Lower lobe of right lung (tissue), 2 donors: ENCODE results near the gene EQTN. TPM values are rescaled to one million over a fixed set of nuclear protein-coding genes. Genes with fewer than 3 reads are reported as not detected.

Source experiments
- ATAC-seq, 2 donors: fragments of 200-7000 bp; cut with Tn5 transposase; one replicate each; pipeline ENCODE4 v1.9.1; 2020 to 2022; ENCODE audit warnings: mild to moderate bottlenecking in 2 of 2, moderate library complexity in 2 of 2
- DNase-seq: peaks from one replicate; pipeline ENCODE4 v3.0.0-alpha.2; 2020
- H3K27ac ChIP-seq: fragments of 200-600 bp; one replicate; pipeline ENCODE4 v1.8.0; 2022
- H3K27me3 ChIP-seq: fragments of 200-600 bp; one replicate; pipeline ENCODE4 v1.8.0; 2022; ENCODE audit warnings: low read depth
- H3K36me3 ChIP-seq: fragments of 200-600 bp; one replicate; pipeline ENCODE4 v1.8.0; 2022; ENCODE audit warnings: mild to moderate bottlenecking
- H3K4me1 ChIP-seq: fragments of 200-600 bp; one replicate; pipeline ENCODE4 v1.8.0; 2022
- H3K4me3 ChIP-seq: fragments of 200-600 bp; one replicate; pipeline ENCODE4 v1.8.0; 2022; ENCODE audit warnings: mild to moderate bottlenecking
- H3K9me3 ChIP-seq: fragments of 200-600 bp; one replicate; pipeline ENCODE4 v1.8.0; 2022
- CTCF ChIP-seq: fragments of 200-600 bp; IDR thresholded peaks from one replicate; pipeline ENCODE4 v1.8.0; 2022; ENCODE audit warnings: antibody characterized with exemption, mild to moderate bottlenecking
- intact Hi-C: fragments of 100-400 bp; cut with DNase I; formaldehyde crosslinking; loops from one replicate; pipeline ENCODE4 v1.11.0; 2022
- total RNA-seq: library from RNA; stranded (reverse); fragmentation: NEBNext Ultra II Directional; extraction: Animal tissue kit (Norgen Biotek cat#: 25700); gene quantifications from one replicate; pipeline ENCODE4 v1.2.1, GENCODE V29; 2021
- donor health status: DM: no; HTN: yes; CAD: no; lungs with severe emphysema.

Gene EQTN
- total RNA-seq, 1 donor from 2014 or later: not detected

GRCh38 chr9:27336126-27336525, 39.2 kb upstream of the EQTN start:
- Histone ChIP-seq H3K4me3 (no peak overlapping the region), H3K4me1 (peaks cover 59% of the 10 kb centered on the region), H3K9me3 (no peaks in the 10 kb centered on the region), H3K27me3 (no peaks in the 10 kb centered on the region), H3K36me3 (no peaks in the 10 kb centered on the region), H3K27ac (peak overlapping the region; percentile 78)
- intact Hi-C loops: no loop called here
- TF ChIP-seq CTCF: no peak
- DNase-seq (no peak), ATAC-seq (no peak)

GRCh38 chr9:27335075-27335474, 38.1 kb upstream of the EQTN start:
- no peak overlapping the region for H3K4me3 ChIP-seq
- no peaks in the 10 kb centered on the region for H3K36me3 ChIP-seq
- H3K4me1 ChIP-seq: peaks cover 50% of the 10 kb centered on the region
- no peak for TF ChIP-seq CTCF
- peak; percentile 39 to 52 for ATAC-seq
- H3K27ac ChIP-seq: no peak overlapping the region
- no peaks in the 10 kb centered on the region for H3K27me3 ChIP-seq
- DNase-seq: no peak
- H3K9me3 ChIP-seq: no peaks in the 10 kb centered on the region
- intact Hi-C loops: no loop called here

- DNase-seq (peak; percentile 57), ATAC-seq (peak; percentile 71 to 84)
- no peak overlapping the region for H3K4me3 ChIP-seq
- intact Hi-C loops: loop anchor here (5.0 kb wide), 1 partner anchor 214 kb away; no protein-coding TSS in a partner anchor
- H3K36me3 ChIP-seq: no peaks in the 10 kb centered on the region
- no peaks in the 10 kb centered on the region for H3K27me3 ChIP-seq
- H3K4me1 ChIP-seq: peaks cover 36% of the 10 kb centered on the region
- no peak overlapping the region for H3K27ac ChIP-seq
- H3K9me3 ChIP-seq: no peaks in the 10 kb centered on the region
- TF ChIP-seq CTCF: peak; percentile 92
Observed at GRCh38 chr9:27333241-27334052, 36.5 kb upstream of the EQTN start.

- no peaks in the 10 kb centered on the region for H3K9me3 ChIP-seq
- no peaks in the 10 kb centered on the region for H3K27me3 ChIP-seq
- intact Hi-C loops: loop anchor here (5.0 kb wide), 1 partner anchor 216 kb away; no protein-coding TSS in a partner anchor
- no peak for ATAC-seq
- H3K4me3 ChIP-seq: no peak overlapping the region
- peaks cover 16% of the 10 kb centered on the region for H3K4me1 ChIP-seq
- H3K36me3 ChIP-seq: no peaks in the 10 kb centered on the region
- no peak for TF ChIP-seq CTCF
- DNase-seq: no peak
- H3K27ac ChIP-seq: no peak overlapping the region
Observed at GRCh38 chr9:27331393-27331792, 34.4 kb upstream of the EQTN start.

GRCh38 chr9:27329291-27329690, 32.3 kb upstream of the EQTN start:
- ATAC-seq: no peak
- Histone ChIP-seq H3K9me3 (no peaks in the 10 kb centered on the region), H3K27ac (no peak overlapping the region), H3K36me3 (no peaks in the 10 kb centered on the region), H3K27me3 (no peaks in the 10 kb centered on the region), H3K4me3 (no peak overlapping the region), H3K4me1 (peaks cover 6% of the 10 kb centered on the region)
- no peak for TF ChIP-seq CTCF
- intact Hi-C loops: no loop called here
- DNase-seq: no peak
